Right atrium auricular region (tissue), 2 donors: ENCODE data around the gene IGFL4. TPM values are rescaled to one million over a fixed set of nuclear protein-coding genes. Genes with fewer than 3 reads are reported as not detected.

ENCODE experiments used
- DNase-seq: peaks from one replicate; pipeline ENCODE4 v3.0.0-alpha.2; 2019; ENCODE audit warnings: low spot score
- H3K27ac ChIP-seq, 2 donors: fragments of 200-600 bp; sonication (generic); 1 replicate in 1 of 2; 2 replicates in 1 of 2; pipeline ENCODE4 v1.5.1; 2016 to 2019
- H3K27me3 ChIP-seq, 2 donors: fragments of 200-600 bp; sonication (generic); one replicate each; pipeline versions ENCODE4 v1.5.1 to v1.6.0; 2017 to 2019
- H3K36me3 ChIP-seq: fragments of 200-600 bp; sonication (generic); one replicate; pipeline ENCODE4 v1.5.1; 2016
- H3K4me1 ChIP-seq, 2 donors: fragments of 200-600 bp; sonication (generic); one replicate each; pipeline versions ENCODE4 v1.5.1 to v1.6.0; 2017 to 2019
- H3K4me3 ChIP-seq, 2 donors: fragments of 200-600 bp; sonication (generic); 1 replicate in 1 of 2; 2 replicates in 1 of 2; pipeline ENCODE4 v1.5.1; 2017 to 2019; ENCODE audit warnings: mild to moderate bottlenecking in 1 of 2, moderate library complexity in 1 of 2
- H3K9me3 ChIP-seq, 2 donors: fragments of 200-600 bp; sonication (generic); one replicate each; pipeline ENCODE4 v1.5.1; 2019
- total RNA-seq, 2 donors: library from RNA; depleted of rRNA; stranded (reverse); fragments of >200 nt; gene quantifications; one replicate each; pipeline ENCODE4 v1.1.0, GENCODE V29; 2016
- TF ChIP-seq, protein P1 (sequence below), 2 donors: fragments of 200-600 bp; sonication (generic); IDR thresholded peaks; one replicate each; pipeline ENCODE4 v1.5.1; 2019; ENCODE audit warnings: antibody characterized with exemption in 2 of 2

Gene IGFL4
- total RNA-seq, 2 donors from 2014 or later: not detected

DNA sequence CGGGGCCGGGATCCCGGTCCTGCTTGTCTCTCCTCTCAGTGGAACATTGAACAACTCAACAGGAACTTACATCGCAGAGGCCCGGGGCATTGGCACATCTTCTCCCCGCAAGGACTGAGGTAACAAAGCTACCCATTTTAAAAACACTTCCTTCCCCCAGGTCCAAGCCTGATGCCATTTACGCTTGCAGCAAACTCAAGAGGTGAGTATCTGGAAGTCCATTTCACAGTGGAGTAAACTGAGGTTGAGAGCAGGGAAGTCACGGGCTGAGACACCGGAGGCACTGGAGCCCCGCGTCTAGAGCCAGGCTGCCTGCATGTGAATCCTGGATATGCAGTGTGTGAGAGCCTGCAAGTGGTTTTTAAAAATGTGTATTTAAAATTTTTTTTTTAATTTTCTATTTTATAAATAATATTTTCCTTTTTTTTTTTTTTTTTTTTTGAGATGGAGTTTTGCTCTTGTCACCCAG, 17.5 kb downstream of the IGFL4 start:
- no peaks in the 10 kb centered on the region for H3K4me1 ChIP-seq
- no peak overlapping the region for H3K27ac ChIP-seq
- H3K4me3 ChIP-seq: no peak overlapping the region
- H3K9me3 ChIP-seq: no peaks in the 10 kb centered on the region
- no peak for DNase-seq
- no peaks in the 10 kb centered on the region for H3K36me3 ChIP-seq
- H3K27me3 ChIP-seq: peaks cover 0 to 7% of the 10 kb centered on the region in 2 donors
- TF ChIP-seq, protein P1, sequence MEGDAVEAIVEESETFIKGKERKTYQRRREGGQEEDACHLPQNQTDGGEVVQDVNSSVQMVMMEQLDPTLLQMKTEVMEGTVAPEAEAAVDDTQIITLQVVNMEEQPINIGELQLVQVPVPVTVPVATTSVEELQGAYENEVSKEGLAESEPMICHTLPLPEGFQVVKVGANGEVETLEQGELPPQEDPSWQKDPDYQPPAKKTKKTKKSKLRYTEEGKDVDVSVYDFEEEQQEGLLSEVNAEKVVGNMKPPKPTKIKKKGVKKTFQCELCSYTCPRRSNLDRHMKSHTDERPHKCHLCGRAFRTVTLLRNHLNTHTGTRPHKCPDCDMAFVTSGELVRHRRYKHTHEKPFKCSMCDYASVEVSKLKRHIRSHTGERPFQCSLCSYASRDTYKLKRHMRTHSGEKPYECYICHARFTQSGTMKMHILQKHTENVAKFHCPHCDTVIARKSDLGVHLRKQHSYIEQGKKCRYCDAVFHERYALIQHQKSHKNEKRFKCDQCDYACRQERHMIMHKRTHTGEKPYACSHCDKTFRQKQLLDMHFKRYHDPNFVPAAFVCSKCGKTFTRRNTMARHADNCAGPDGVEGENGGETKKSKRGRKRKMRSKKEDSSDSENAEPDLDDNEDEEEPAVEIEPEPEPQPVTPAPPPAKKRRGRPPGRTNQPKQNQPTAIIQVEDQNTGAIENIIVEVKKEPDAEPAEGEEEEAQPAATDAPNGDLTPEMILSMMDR (IDR thresholded peaks at IDR 0.05): no peak

DNA sequence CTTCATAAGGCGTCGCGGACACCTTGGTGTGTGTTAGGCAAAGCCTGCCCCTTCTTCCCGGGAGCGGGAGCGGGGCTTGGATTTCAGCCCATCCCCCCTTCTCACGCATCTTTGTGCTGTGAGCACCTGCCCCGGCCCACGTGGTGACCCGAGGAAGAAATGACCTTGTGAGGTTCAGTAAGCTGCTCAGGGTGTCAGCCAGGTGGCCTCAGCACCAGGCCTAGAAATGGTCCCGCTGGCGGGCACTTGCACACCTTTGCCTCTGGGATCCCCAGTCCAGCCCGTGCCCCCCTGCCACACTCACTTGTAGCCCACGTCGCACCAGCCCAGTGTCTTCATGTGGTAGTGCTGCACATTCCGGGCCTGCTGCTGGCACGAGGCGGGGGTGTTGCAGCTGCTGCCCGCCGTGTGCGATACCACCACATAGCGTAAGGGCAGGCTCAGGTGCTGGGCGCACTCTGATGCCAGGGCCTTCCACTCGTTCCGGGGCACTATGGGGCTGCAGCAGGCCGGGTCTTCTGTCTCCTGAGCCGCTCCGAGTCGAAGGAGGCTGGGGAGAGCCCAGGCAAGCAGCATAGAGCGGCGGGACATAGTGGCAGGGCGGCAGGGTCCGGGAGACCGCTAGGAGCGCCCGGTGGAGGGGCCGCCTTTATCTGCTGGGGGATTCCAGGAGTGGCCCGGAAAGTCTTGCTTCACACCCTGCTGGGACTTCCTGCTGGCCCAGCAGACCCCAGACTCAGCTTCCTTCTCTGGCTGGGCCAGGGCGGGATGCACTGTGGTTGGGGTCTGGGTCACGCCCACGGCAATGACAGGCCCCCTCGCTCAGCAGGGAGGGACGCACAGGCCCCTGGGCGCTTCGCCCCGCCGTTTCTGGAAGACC, 18.1 kb downstream of the IGFL4 start, which contains the start of gene PGLYRP1:
Gene PGLYRP1 (minus strand): TSS at position 623 of the 880 bp plus-strand sequence. CDS start 32 bp downstream, at position 591.
- Histone ChIP-seq H3K4me1 (no peaks in the 10 kb centered on the region), H3K27me3 (peaks cover 0 to 4% of the 10 kb centered on the region in 2 donors), H3K4me3 (no peak within 1 kb of the TSS), H3K27ac (no peak within 1 kb of the TSS), H3K36me3 (no peaks in the 10 kb centered on the region), H3K9me3 (no peaks in the 10 kb centered on the region)
- TF ChIP-seq, protein P1 (IDR thresholded peaks at IDR 0.05): no peak
- no peak for DNase-seq

DNA sequence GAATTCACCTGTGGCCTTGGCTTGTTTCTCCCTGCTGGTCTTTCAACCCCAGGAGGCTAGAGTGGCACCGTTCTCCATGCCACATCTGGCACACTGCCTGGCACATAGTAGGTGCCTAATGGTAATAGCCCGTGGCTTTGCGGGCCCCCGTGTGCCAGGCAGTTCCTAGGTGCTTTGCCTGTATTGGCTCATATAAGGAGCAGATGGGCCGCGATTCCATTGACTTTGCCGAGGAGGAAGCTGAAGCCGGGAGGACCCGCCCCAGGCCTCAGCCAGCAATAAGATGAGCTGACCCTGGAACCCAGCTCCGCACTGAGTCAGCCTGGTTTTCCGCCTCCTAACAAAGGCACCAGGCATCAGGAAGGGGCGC, 18.8 kb downstream of the IGFL4 start:
- TF ChIP-seq, protein P1 (IDR thresholded peaks at IDR 0.05): no peak
- no peak overlapping the region for H3K4me3 ChIP-seq
- H3K27me3 ChIP-seq: peaks cover 0 to 4% of the 10 kb centered on the region in 2 donors
- no peaks in the 10 kb centered on the region for H3K36me3 ChIP-seq
- no peaks in the 10 kb centered on the region for H3K9me3 ChIP-seq
- peaks cover 0 to 1% of the 10 kb centered on the region in 2 donors for H3K4me1 ChIP-seq
- no peak for DNase-seq
- H3K27ac ChIP-seq: no peak overlapping the region

DNA sequence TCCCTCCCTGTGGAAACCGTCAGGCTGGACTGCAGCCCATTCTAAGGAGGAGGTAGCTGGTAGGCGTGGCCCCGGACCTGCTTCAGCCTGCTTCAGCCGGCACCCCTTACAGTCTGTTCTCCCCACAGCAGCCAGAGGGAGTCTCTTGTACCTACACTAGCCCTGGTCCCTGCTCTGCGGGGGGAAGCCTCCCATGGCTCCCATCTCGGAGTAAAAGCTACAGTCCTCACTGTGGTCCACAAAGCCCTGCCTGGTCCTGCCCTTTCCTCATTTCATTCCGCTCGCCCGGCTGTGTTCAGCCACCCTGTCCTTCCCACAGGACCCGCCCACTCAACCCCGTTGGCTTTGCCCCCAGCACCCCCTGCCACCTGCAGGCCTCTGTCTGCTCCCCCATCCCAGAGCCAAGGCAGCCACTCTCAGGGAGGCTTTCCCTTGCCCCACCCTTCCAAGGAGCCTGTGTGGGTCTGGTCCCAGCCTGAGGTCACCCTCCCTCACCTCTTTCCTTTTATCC, 19.2 kb downstream of the IGFL4 start:
- H3K4me1 ChIP-seq: peaks cover 0 to 3% of the 10 kb centered on the region in 2 donors
- no peaks in the 10 kb centered on the region for H3K36me3 ChIP-seq
- H3K27ac ChIP-seq: no peak overlapping the region
- no peak for DNase-seq
- no peaks in the 10 kb centered on the region for H3K9me3 ChIP-seq
- TF ChIP-seq, protein P1 (IDR thresholded peaks at IDR 0.05): no peak
- peaks cover 0 to 4% of the 10 kb centered on the region in 2 donors for H3K27me3 ChIP-seq
- H3K4me3 ChIP-seq: no peak overlapping the region

DNA sequence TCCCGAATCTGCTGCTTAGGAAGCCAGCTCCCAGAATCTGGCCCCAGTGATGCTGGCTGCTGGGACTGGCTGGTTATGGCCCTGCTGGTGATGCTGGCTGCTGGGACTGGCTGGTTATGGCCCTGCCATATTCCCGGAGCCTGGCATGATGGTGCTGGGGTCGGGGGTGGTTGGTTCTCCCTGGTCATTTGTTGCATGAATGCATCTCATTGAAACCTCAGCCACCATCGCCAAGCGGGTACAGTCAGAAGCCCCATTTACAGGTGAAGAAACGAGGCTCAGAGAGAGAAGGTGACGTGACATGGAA, 20.0 kb downstream of the IGFL4 start:
- DNase-seq: no peak
- Histone ChIP-seq H3K36me3 (no peaks in the 10 kb centered on the region), H3K4me1 (peaks cover 0 to 11% of the 10 kb centered on the region in 2 donors), H3K27ac (no peak overlapping the region), H3K4me3 (no peak overlapping the region), H3K9me3 (no peaks in the 10 kb centered on the region), H3K27me3 (peaks cover 0 to 4% of the 10 kb centered on the region in 2 donors)
- TF ChIP-seq, protein P1 (IDR thresholded peaks at IDR 0.05): no peak
